ENCODE results near the gene IQSEC3. TPM values are rescaled to one million over a fixed set of nuclear protein-coding genes. Genes with fewer than 3 reads are reported as not detected.
A peak's percentile ranks its signal among the peaks of the same experiment; 100 is the strongest.

The IQSEC3 gene
- total and polyA plus RNA-seq, 10 of the 15 experiments (the other 5 are each of a cell fraction or from before 2014, with no cell fraction given) = not detected

DNA sequence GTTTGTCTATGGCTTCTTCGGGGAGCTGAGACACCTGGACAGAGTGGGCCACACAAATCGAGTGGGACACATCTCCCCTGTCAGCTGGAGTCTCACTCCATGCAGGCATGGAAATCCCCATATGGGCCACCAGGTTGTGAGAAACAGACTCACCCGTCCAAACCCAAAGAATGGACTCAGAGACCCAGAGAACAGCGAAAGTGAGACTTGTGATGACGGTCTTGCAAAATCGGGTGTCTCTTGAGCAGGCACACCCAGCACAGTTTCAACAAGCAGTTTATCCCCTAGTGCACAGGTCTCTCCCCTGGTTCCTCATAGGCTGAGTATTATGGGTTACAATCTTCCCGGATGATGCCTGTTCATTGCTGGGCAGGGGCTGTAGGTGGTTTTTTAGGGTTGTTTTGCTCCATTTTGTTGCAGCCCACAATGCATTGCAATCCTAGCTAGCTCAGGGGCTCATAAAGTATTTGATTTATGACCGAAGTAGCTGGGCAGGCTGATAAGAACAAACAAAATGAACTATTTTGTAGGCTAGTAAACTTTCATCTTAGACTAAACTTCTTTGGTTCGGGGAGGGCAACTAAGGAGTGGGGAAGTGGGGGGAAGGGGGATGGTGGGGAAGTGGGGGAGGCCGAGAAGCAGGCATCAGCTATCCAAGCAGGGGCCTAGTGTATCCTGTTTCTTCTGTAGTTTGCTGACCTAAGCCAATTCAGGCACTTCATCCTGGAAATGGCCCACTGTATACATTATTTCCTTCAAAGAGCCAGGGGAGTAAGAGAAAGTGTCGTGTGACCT, 45.3 kb downstream of the IQSEC3 start:
- H3K4me1 ChIP-seq (ENCODE audit: control insufficient read depth, insufficient read depth, low read length) = no peaks in the 10 kb centered on the region
- H3K27me3 ChIP-seq (replicated peaks in 1 of 2; ENCODE audit: control insufficient read depth in 2 of 2, insufficient read depth in 2 of 2, low read length in 1 of 2) = no peaks in the 10 kb centered on the region
- ChIA-PET SMC1A (ENCODE audit: uncharacterized antibody, unreplicated experiment) (interaction anchor here (0.9 to 1.1 kb wide), 2 partner anchors 21 to 68 kb away, joined by 3 read pairs; no protein-coding TSS in a partner anchor), RAD21 (ENCODE audit: unreplicated experiment) (no interaction called here), CTCF (interaction anchor here (1.4 kb wide), 1 partner anchor 41 kb away, joined by 3 read pairs; no protein-coding TSS in a partner anchor), POLR2A (no interaction called here)
- no peak overlapping the region for H3K27ac ChIP-seq (ENCODE audit: control insufficient read depth, insufficient read depth)
- no peak overlapping the region for H3K4me2 ChIP-seq (ENCODE audit: control insufficient read depth, insufficient read depth)
- H3K4me3 ChIP-seq = no peak overlapping the region
- H3K9me3 ChIP-seq (replicated peaks; ENCODE audit: control insufficient read depth, insufficient read depth, low read length) = no peaks in the 10 kb centered on the region
- no peak overlapping the region for H2AFZ ChIP-seq (ENCODE audit: control insufficient read depth, low read depth, low read length)
- intact Hi-C loops (cut with micrococcal nuclease; ENCODE audit: unreplicated experiment) = no loop called here
- H3K9ac ChIP-seq (ENCODE audit: control insufficient read depth, insufficient read depth, low read length) = no peak overlapping the region
- ATAC-seq (peak; percentile 81), DNase-seq (ENCODE audit: low read depth, low spot score) (peak; percentile 7), FAIRE-seq (no peak)
- H3K36me3 ChIP-seq (ENCODE audit: control insufficient read depth in 2 of 2, insufficient read depth in 2 of 2, low read length in 1 of 2) = no peaks in the 10 kb centered on the region
- H3K79me2 ChIP-seq (ENCODE audit: control insufficient read depth, insufficient read depth, low read length) = no peaks in the 10 kb centered on the region
- in situ Hi-C loops (cut with MboI) = no loop called here
- no peaks in the 10 kb centered on the region for H4K20me1 ChIP-seq (ENCODE audit: control insufficient read depth, insufficient read depth)
- no TSS peak for BruUV-seq (replicated peaks)
- TF ChIP-seq RELB (IDR thresholded peaks at IDR 0.05; ENCODE audit: low read depth) (0 out of 2 replicates have a peak, but pooled peaks have one; percentile 27), BHLHE40 (IDR thresholded peaks at IDR 0.05; ENCODE audit: borderline replicate concordance in 1 of 2, low read depth in 2 of 2, low read length in 1 of 2) (peak in 1 of 2 experiments; percentile 25; a peak in 1 of 4 replicates), ETV6 (conservative IDR thresholded peaks at IDR 0.05 in 1 of 2, IDR thresholded peaks at IDR 0.05 in 1 of 2; ENCODE audit: borderline replicate concordance in 1 of 2, low read depth in 1 of 2) (no peak), NFYB (IDR thresholded peaks at IDR 0.05; ENCODE audit: insufficient read depth, low read depth, low read length) (0 out of 2 replicates have a peak, but pooled peaks have one; percentile 20), IRF3 (IDR thresholded peaks at IDR 0.05) (no peak), IKZF1 (conservative IDR thresholded peaks at IDR 0.05) (0 out of 2 replicates have a peak, but pooled peaks have one; percentile 28)
- WGBS (ENCODE audit: insufficient coverage, insufficient replicate concordance, low lambda C conversion rate, missing lambda C conversion rate) = 15% methylated on average over 11 of the region's 11 CpGs
